Measurements from ENCODE around the gene CDKN1A.

CDKN1A gene

GRCh38 chr6:36679043-36679833 is 724 bp downstream of the CDKN1A start:
- peak; percentile 28 for DNase-seq

GRCh38 chr6:36682328-36683144 is 4.0 kb downstream of the CDKN1A start:
- peak; percentile 97 for DNase-seq

DNA sequence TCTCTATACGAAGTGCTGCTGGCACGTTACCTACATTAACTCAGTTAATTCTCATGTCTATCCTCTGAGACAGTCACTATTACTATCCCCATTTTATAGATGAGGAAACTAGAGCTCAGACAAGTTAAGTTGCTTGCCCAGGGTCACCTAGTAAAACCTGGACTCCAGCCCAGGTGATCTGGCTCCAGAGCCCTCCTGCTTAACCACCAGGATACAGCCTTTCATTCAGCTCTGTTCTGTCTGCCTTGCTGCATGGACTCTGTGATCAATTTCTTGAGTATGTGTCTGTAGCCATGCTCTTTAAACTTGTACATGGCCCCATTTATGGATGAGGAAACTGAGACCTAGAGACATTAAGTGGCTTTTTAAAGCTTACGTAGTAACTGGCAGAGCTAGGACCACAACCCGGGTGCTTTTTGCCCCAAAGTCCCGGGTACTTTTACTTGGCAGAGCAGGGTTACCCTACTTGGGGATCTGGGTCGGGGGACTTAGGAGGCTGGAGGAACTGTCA is 4.7 kb downstream of the CDKN1A start:
- no peak for DNase-seq

DNA sequence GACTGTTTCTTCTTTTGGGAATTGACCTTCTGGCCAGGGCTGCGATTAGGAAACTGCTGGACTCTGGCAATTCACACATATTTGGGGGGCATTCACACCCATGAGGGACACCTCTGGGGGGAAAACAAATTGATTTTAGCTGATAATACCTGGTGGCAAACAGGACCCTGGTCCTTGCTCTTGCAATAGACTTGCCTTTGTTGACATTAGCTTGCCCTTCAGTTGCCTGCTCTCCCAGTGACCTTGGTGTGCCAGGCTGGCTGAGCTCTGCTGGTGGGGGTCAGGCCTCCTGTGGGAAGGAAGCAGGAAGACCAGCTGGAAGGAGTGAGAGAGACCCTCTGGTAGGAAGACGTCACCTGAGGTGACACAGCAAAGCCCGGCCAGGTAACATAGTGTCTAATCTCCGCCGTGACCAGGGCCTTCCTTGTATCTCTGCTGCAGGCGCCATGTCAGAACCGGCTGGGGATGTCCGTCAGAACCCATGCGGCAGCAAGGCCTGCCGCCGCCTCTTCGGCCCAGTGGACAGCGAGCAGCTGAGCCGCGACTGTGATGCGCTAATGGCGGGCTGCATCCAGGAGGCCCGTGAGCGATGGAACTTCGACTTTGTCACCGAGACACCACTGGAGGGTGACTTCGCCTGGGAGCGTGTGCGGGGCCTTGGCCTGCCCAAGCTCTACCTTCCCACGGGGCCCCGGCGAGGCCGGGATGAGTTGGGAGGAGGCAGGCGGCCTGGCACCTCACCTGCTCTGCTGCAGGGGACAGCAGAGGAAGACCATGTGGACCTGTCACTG is 5.3 kb downstream of the CDKN1A start:
- no peak for DNase-seq

GRCh38 chr6:36684447-36684812 is 5.9 kb downstream of the CDKN1A start:
- DNase-seq = no peak

GRCh38 chr6:36685166-36685924 is 6.8 kb downstream of the CDKN1A start:
- DNase-seq = no peak

- no peak for DNase-seq
These were observed 7.6 kb downstream of the CDKN1A start for GRCh38 chr6:36685926-36686667.

GRCh38 chr6:36686668-36687513 is 8.4 kb downstream of the CDKN1A start:
- DNase-seq = no peak

DNA sequence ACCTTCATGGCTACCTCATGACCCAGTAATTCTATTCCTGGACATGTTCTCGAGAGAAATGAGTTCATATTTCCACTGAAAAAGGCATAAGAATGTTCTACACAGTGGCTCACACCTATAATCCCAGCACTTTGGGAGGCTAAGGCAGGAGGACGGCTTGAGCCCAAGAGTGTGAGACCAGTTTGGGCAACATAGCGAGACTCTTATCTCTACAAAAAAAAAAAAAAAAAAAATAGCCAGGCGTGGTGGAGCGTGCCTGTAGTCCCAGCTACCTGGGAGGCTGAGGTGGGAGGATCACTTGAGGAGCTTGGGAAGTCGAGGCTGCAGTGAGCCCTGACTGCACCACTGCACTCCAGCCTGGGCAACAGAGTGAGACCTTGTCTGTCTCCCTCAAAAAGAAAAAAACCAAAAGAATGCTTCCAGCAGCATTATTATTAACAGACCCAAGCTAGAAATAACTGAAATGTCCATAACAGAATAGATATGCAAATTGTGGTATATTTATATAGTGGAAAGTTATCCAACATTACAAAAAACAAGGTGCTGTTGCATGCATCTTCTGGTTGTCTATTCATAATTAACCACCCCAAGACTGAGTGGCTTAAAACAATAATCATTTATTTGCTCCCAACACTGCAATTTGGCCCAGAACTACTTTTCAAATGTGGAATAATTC is 9.7 kb downstream of the CDKN1A start:
- no peak for DNase-seq

DNA sequence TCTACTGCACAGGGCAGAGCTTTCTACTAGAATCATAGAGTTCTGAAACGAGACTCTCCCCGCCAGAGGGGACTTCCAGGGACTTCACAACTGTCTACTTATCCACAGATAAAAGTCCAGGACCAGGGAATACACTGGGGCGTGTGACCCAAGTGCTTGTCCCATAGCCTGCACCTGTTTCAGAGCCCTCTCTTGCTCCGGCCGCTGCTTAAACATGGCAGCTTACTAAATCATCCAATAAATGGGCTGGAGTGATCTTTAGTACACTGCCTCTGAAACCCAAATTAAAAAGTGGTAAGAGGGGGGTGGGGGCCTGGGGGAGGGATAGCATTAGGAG is 10.2 kb downstream of the CDKN1A start:
- DNase-seq = no peak

DNA sequence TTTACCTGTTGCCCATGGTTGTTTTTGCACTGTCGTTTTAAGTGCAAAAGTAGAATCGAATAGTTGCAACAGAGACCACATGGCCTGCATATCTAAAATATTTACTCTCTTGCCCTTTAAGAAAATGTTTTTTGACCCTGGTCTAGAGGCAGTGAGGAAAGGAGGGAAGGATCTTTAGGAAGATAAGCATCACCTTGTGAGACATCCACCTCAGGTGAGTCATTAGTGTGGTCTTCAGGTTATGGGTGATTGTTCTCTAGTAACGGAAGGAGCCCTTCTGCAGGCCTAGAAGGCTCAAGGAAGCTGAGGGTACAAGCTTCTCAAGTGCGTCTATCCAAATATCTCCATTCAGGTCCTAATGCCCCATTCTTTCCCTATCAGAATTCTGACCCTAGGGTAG is 12.5 kb downstream of the CDKN1A start:
- DNase-seq = no peak

GRCh38 chr6:36691612-36692011 is 13.1 kb downstream of the CDKN1A start:
- no peak for DNase-seq

- no peak for DNase-seq
These were observed 13.7 kb downstream of the CDKN1A start for GRCh38 chr6:36692220-36692619.

DNA sequence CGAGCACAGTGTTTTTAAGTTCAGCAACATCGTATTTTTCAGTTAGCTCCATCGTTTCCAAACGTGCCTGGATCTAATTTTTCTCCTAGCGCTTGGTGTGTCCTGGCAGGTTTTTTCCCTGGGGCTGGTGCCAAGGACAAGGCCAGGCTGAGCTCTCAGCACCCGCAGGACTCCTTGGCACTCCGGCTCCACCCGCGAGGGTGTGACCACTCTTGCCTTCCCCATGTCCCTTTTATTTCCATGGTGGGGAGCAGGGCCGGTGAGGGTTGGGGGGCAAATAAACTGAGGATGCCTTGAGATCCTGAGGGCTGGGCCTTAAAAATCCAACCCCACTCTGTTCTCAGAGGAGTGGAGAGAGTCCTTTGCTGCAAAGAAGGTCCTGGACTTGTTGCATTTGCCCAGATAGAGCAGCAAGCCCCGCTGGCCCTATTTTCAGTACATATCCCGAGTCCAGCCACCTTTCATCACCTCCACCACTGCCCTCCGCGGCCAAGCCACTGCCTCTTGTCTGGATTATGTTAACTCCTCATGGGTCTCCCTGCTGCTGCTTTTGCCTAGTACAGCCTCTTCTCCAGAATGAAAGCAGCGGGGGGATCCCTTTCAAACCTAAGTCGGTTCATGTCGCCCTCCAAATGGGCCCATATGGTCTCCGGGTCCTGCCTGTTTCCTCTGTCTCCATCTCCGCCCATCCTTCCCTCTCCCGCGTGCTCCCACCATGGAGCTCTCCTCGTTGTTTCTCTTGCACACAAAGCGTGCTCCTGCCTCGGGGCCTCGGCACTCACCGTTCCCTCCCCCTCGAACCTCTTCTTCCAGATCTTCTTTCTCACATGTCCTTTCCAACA is 14.6 kb downstream of the CDKN1A start:
- no peak for DNase-seq

- DNase-seq = no peak
These were observed 16.1 kb downstream of the CDKN1A start for GRCh38 chr6:36694616-36695015.

DNA sequence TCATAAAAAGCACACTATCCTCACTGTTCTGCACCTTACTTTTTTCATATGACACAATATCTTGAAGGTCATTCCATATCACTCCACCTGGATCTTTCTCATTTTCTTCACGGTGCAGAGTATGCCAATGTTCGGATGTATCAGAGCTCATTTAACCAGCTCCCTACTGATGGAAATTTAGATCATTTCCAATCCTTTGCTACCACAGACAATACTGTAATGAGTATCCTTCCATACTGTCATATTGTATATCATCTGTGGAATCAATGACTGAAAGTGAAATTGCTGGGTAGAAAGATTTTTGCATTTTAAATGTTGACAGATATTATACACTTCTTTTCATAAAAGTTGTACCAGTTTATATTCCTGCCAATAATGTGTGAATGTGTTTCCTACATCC is 16.9 kb downstream of the CDKN1A start:
- DNase-seq = no peak

DNA sequence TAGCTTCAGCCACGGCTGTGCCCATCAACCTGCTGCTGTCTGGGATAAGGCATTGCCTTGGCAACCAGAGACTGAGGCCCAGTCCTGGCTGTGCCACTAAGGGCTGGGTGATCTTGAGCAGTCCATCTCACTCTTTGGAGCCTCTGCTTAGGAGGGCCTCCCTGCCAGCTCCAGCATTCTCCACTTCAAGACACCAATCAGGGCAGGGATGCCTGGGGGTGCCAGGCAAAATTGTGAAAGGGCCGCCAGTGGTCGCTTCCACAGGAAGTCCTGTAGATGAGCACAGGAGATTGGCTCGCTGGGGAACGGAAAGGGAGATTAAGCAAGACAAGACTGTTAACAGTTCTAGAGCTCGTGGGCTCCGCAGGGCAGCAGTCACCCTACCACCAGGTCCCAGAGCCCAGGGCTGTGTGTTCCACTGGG is 19.0 kb downstream of the CDKN1A start, which contains the start of gene RAB44:
TSS of gene RAB44 (plus strand) at position 346 of the 423 bp plus-strand sequence. CDS start 6,410 bp downstream, outside the sequence.
- no peak for DNase-seq

DNA sequence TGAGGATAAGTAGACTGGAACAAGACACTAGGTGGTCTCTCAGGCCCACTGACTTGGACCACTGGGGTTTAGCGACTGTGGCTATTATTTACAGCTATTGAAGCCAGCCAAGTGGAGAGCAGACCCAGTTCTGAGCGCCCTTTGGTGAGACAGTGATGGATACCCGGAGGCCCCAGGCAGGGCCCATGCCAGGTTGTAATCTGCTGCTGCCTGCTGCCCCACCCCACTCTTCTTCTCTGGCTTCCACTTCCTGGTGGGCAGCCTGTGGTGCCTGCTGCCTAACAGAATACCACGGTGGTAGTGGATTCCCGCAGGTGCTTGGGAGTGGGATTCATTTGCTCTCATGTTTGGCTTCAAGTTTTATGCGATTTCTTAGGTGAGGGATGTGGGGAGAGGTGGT is 19.7 kb downstream of the CDKN1A start:
- DNase-seq = no peak

DNA sequence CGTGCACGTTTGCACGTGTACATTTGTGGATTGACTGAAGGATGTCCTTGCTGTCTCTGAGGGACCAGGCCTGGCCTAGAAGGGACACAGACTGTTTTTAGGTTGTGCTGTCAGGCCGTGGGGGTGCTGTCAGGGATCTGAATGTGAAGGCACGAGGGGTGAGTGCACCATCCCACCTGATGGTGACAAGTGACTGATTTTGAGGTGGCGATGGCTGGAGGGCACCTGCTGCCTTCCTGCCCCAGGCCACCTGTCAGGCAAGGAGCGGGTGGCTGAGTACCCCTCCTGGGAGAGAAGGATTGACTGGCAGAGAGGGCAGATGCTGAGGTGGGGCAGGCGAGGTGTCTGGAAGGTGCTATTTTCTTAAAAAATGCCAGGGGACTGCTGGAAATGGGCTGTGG is 20.4 kb downstream of the CDKN1A start:
- DNase-seq = no peak
